ENCODE measurements around the gene SASH1. TPM values are rescaled to one million over a fixed set of nuclear protein-coding genes. Genes with fewer than 3 reads are reported as not detected.

Gene SASH1
- polyA plus RNA-seq, 1 experiment = 27.0 TPM

GRCh38 chr6:148398244-148398643 lies 55.6 kb downstream of the SASH1 start:
- DNase-seq (ENCODE audit: low read depth, low spot score) = no peak
- no peak for TF ChIP-seq CTCF (IDR thresholded peaks at IDR 0.05; ENCODE audit: low read depth, low read length)
- no peak overlapping the region for H3K27ac ChIP-seq (ENCODE audit: low read depth, low read length)
- ChIA-PET CTCF (interaction anchor here (1.1 kb wide), 1 partner anchor 128 kb away, joined by 4 read pairs; no protein-coding TSS in a partner anchor), POLR2A (no interaction called here)
- no peaks in the 10 kb centered on the region for H3K9me3 ChIP-seq (ENCODE audit: control insufficient read depth, insufficient read depth, low read length)
- no peaks in the 10 kb centered on the region for H3K27me3 ChIP-seq (ENCODE audit: control insufficient read depth, insufficient read depth, low read length)
- H3K4me3 ChIP-seq (ENCODE audit: low read depth, low read length) = no peak overlapping the region

GRCh38 chr6:148398678-148399077 lies 56.0 kb downstream of the SASH1 start:
- Histone ChIP-seq H3K27me3 (ENCODE audit: control insufficient read depth, insufficient read depth, low read length) (no peaks in the 10 kb centered on the region), H3K9me3 (ENCODE audit: control insufficient read depth, insufficient read depth, low read length) (no peaks in the 10 kb centered on the region), H3K4me3 (ENCODE audit: low read depth, low read length) (no peak overlapping the region), H3K27ac (ENCODE audit: low read depth, low read length) (no peak overlapping the region)
- DNase-seq (ENCODE audit: low read depth, low spot score) = no peak
- no peak for TF ChIP-seq CTCF (IDR thresholded peaks at IDR 0.05; ENCODE audit: low read depth, low read length)
- CTCF ChIA-PET = interaction anchor here (1.1 kb wide), 1 partner anchor 128 kb away, joined by 4 read pairs; no protein-coding TSS in a partner anchor
- POLR2A ChIA-PET = interaction anchor here (0.6 kb wide), 1 partner anchor 66 kb away, joined by 3 read pairs; no protein-coding TSS in a partner anchor

- POLR2A ChIA-PET = no interaction called here
- Histone ChIP-seq H3K4me3 (ENCODE audit: low read depth, low read length) (no peak overlapping the region), H3K27ac (ENCODE audit: low read depth, low read length) (no peak overlapping the region), H3K9me3 (ENCODE audit: control insufficient read depth, insufficient read depth, low read length) (no peaks in the 10 kb centered on the region), H3K27me3 (ENCODE audit: control insufficient read depth, insufficient read depth, low read length) (no peaks in the 10 kb centered on the region)
- CTCF ChIA-PET = no interaction called here
- DNase-seq (ENCODE audit: low read depth, low spot score) = no peak
- TF ChIP-seq CTCF (IDR thresholded peaks at IDR 0.05; ENCODE audit: low read depth, low read length) = no peak
Observed at GRCh38 chr6:148401571-148401970, 58.9 kb downstream of the SASH1 start.

GRCh38 chr6:148404456-148405054 lies 61.9 kb downstream of the SASH1 start:
- no peak for TF ChIP-seq CTCF (IDR thresholded peaks at IDR 0.05; ENCODE audit: low read depth, low read length)
- ChIA-PET CTCF (no interaction called here), POLR2A (no interaction called here)
- Histone ChIP-seq H3K4me3 (ENCODE audit: low read depth, low read length) (no peak overlapping the region), H3K27ac (ENCODE audit: low read depth, low read length) (no peak overlapping the region), H3K9me3 (ENCODE audit: control insufficient read depth, insufficient read depth, low read length) (no peaks in the 10 kb centered on the region), H3K27me3 (ENCODE audit: control insufficient read depth, insufficient read depth, low read length) (no peaks in the 10 kb centered on the region)
- no peak for DNase-seq (ENCODE audit: low read depth, low spot score)

GRCh38 chr6:148405894-148406293 lies 63.3 kb downstream of the SASH1 start:
- no peaks in the 10 kb centered on the region for H3K27me3 ChIP-seq (ENCODE audit: control insufficient read depth, insufficient read depth, low read length)
- no peak for DNase-seq (ENCODE audit: low read depth, low spot score)
- no peaks in the 10 kb centered on the region for H3K9me3 ChIP-seq (ENCODE audit: control insufficient read depth, insufficient read depth, low read length)
- H3K27ac ChIP-seq (ENCODE audit: low read depth, low read length) = no peak overlapping the region
- ChIA-PET CTCF (interaction anchor here (0.6 kb wide), 1 partner anchor 213 kb away, joined by 3 read pairs; no protein-coding TSS in a partner anchor), POLR2A (no interaction called here)
- TF ChIP-seq CTCF (IDR thresholded peaks at IDR 0.05; ENCODE audit: low read depth, low read length) = no peak
- no peak overlapping the region for H3K4me3 ChIP-seq (ENCODE audit: low read depth, low read length)
